ENCODE data around the gene TNC.

The TNC gene

DNA sequence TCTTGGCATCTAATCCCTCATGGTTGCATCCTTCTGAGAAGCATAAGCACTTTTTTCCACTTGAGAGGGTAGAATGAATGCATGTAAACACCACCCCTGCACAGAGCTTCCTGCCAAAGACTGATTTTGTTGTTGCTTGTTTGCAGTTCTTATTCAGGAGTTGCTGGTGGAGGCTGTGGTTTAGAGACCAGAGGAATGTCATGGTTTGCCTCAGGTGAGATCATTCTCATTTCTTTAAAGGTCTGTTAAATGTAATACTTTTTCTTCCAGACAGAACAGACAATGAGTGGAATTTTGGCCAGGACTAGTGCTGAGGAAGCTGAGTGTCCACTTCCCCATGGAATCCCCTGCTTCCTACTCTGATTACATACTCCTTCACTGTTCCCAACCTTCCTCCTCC lies 3.2 kb upstream of the TNC start:
- no peak for DNase-seq
- peaks cover 4% of the 10 kb centered on the region for H3K9me3 Mint-ChIP-seq
- H3K27me3 Mint-ChIP-seq: peaks cover 86% of the 10 kb centered on the region

DNA sequence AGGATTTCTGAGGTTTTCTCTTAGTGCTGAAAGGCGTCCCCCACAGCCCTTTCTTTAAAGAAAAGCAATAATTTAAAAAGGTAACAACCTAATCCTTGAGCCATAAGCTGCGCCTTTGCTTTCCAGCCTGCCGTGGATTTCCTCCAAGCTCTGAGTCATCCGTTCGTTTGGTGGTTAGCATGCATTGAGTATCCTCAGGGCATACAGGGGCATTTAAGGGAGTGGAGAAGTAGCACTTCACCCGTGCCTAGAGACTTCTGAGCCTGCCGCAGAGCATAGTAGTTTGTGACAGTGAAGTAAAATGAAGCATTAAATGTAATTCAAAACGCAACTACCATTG lies 892 bp upstream of the TNC start:
- no peaks in the 10 kb centered on the region for H3K36me3 Mint-ChIP-seq (ENCODE audit: low read depth)

More for the DNA sequence above, 3.2 kb upstream of the TNC start:
- Mint-ChIP-seq H3K36me3 (ENCODE audit: low read depth) (no peaks in the 10 kb centered on the region), H3K4me1 (ENCODE audit: low read depth) (peaks cover 8% of the 10 kb centered on the region), H3K4me3 (no peak overlapping the region), H3K27ac (no peak overlapping the region)

DNA sequence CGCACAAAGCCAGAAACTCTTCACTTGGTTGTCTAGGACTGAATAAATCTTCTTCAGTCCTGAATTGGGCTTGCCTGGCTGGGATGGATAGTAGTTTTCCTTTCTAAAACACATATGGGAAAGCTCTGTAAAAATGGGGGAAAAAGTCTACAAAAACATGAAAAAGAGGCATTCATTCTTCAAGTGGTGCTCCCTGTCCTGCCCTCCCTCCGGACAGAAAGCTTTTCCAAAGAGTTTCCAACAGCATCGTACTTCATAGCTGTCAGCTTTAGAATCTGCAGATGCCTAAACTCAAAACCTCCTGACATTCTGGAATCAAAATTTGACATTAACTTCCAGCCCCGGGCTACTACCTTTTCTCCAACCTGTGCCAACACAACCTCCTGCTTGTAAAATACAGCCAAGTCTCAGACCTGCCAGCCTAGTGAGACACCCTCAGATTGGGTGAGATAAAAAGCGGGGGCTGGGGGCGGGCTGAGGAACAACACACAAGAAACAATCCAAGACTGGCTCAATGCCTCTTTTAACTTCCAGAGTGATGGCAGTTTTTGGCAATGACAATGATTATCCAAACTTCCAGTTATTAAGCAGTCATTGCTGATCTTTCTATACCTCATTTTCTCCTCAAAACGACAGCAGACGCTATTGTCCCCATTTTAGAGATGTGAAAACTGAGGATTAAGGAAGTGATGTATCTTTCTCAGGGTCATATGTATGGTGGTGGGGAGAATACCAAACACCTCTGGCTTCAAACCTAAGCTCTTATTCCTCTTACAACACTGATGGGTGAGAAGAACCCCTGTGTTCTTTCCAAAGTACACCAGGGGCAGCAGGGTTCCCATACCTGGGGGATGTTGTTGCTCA lies 1.3 kb downstream of the TNC start:
- H3K27ac Mint-ChIP-seq: no peak overlapping the region
- no peak for DNase-seq
- peaks cover 94% of the 10 kb centered on the region for H3K27me3 Mint-ChIP-seq
- no peaks in the 10 kb centered on the region for H3K9me3 Mint-ChIP-seq
- H3K4me1 Mint-ChIP-seq (ENCODE audit: low read depth): peaks cover 8% of the 10 kb centered on the region
- no peaks in the 10 kb centered on the region for H3K36me3 Mint-ChIP-seq (ENCODE audit: low read depth)
- H3K4me3 Mint-ChIP-seq: no peak overlapping the region

More for the DNA sequence above, 892 bp upstream of the TNC start:
- H3K27me3 Mint-ChIP-seq: peaks cover 90% of the 10 kb centered on the region
- no peak overlapping the region for H3K4me3 Mint-ChIP-seq
- peaks cover 8% of the 10 kb centered on the region for H3K4me1 Mint-ChIP-seq (ENCODE audit: low read depth)
- no peak for DNase-seq
- no peak overlapping the region for H3K27ac Mint-ChIP-seq
- H3K9me3 Mint-ChIP-seq: no peaks in the 10 kb centered on the region

DNA sequence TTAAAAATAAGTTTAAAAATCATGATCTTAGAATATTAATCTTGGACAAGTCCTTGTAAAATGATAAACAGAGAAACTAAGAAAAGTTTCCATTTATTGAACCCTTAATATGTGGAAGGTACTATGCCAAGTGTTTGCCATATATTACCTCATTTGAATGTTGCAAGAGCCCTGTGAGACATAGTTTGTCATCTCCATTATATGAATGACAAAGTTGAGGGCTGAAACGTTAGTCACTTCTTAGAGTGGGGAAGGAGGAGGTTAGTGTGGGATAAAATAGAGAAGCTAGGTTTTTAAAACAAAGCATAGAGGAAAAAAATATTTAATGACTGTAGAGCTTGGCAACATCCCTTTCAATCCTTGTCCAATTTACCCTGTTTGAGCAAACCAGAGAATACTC lies 2.0 kb downstream of the TNC start:
- H3K27ac Mint-ChIP-seq: no peak overlapping the region

DNA sequence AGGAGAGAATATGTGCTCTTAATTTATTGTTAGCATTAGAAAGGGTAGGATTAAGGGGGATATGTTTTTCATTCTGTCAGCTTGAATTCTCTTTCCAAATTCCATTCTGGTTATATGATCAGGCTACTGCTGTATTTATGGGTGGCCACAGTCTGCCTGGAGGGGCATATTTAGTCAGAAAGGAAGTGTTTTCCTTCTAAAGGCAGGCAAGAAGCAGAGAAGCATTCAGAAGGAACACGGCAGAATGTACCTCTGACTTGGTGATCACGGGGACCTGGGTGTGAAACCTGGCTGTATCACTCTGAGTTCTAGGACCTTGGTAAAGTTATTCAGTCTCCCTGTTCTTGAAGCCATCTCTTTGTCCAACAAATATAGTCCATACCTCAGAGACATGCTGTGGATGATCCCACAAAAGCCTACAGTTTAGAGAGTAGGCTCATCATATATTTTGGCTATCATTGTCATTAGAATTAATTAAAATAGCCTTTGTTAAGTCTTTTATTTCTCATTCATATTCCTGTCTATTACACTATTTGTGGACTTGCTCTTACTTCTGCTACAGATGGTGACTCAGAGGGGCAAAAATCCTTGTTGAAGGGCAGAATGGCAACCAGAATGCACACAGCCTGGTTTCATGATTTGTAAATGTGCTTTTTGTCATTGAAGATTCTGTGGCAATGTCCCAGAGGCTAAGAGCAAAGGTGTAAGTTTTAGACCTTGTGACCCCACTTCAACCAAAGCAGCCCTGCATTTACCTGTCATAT lies 2.7 kb downstream of the TNC start:
- H3K27me3 Mint-ChIP-seq: peaks cover 84% of the 10 kb centered on the region

More for the DNA sequence above, 2.0 kb downstream of the TNC start:
- no peaks in the 10 kb centered on the region for H3K9me3 Mint-ChIP-seq
- no peak for DNase-seq
- H3K4me3 Mint-ChIP-seq: no peak overlapping the region
- peaks cover 8% of the 10 kb centered on the region for H3K4me1 Mint-ChIP-seq (ENCODE audit: low read depth)
- no peaks in the 10 kb centered on the region for H3K36me3 Mint-ChIP-seq (ENCODE audit: low read depth)
- H3K27me3 Mint-ChIP-seq: peaks cover 88% of the 10 kb centered on the region

DNA sequence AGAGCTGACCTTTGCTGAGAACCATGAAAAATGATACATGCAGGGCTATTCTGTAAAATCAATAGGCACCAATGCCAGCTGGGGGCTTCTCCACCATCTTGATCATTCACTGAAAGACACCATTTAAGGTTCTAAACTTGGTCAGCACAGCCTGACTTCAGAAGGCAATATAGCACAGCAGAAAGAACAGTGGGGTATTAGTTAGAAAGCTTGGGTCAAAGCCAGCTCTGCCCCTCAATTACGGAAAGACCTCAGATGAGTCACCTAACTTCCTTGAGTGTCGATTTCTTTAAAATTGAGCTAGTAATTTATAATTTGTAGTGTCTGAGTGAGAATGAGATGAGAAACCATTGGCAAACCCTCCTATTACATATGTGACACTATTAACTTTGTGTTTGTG lies 3.4 kb downstream of the TNC start:
- no peaks in the 10 kb centered on the region for H3K9me3 Mint-ChIP-seq
- DNase-seq: no peak
- no peak overlapping the region for H3K27ac Mint-ChIP-seq
- H3K4me1 Mint-ChIP-seq (ENCODE audit: low read depth): peaks cover 8% of the 10 kb centered on the region
- H3K27me3 Mint-ChIP-seq: peaks cover 84% of the 10 kb centered on the region
- H3K36me3 Mint-ChIP-seq (ENCODE audit: low read depth): no peaks in the 10 kb centered on the region
- H3K4me3 Mint-ChIP-seq: no peak overlapping the region

More for the DNA sequence above, 2.7 kb downstream of the TNC start:
- no peak overlapping the region for H3K27ac Mint-ChIP-seq
- no peak overlapping the region for H3K4me3 Mint-ChIP-seq
- no peaks in the 10 kb centered on the region for H3K9me3 Mint-ChIP-seq
- H3K36me3 Mint-ChIP-seq (ENCODE audit: low read depth): no peaks in the 10 kb centered on the region
- peaks cover 8% of the 10 kb centered on the region for H3K4me1 Mint-ChIP-seq (ENCODE audit: low read depth)
- DNase-seq: no peak

DNA sequence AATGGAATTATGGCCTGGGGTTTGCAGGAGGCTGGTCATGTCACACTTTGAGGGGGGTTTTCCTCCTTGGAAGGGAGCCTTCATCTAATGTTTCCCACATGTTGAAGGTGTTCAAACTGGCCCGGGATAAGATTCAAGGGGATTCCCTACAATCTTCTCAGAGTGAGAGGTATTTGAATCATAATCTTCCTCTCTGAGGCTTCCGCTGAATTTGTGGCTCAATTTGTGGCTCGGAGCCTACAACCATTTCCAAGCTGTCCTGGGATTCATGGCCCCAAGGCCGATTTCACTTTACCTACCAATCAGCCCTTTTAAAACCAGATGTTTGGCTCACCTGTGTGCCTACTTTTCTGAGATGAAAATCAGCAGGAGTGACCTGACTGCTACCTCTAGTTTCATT lies 3.9 kb downstream of the TNC start:
- H3K27me3 Mint-ChIP-seq: peaks cover 81% of the 10 kb centered on the region
- H3K4me1 Mint-ChIP-seq (ENCODE audit: low read depth): peaks cover 8% of the 10 kb centered on the region
- no peak for DNase-seq
- no peak overlapping the region for H3K4me3 Mint-ChIP-seq
- no peak overlapping the region for H3K27ac Mint-ChIP-seq
- H3K36me3 Mint-ChIP-seq (ENCODE audit: low read depth): no peaks in the 10 kb centered on the region
- H3K9me3 Mint-ChIP-seq: no peaks in the 10 kb centered on the region

DNA sequence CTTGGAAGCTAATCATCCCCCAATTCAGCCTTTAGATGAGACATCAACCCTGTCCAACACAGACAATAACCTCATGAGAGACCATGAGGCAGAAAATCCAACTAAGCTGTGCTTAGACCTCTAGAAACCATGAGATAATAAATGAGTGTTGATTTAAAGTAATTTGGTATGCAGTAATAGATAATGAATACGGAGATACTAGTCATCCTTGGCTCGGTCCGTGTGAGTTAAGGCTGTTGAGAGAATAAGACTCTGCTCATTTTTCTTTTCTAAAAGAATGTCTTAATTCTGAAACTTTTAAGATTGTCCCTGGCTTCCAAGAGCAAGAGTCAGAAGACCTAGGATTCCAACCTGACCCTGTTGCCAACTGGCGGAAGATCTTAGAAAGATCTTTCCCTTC lies 6.1 kb downstream of the TNC start:
- peaks cover under 1% of the 10 kb centered on the region for H3K4me1 Mint-ChIP-seq (ENCODE audit: low read depth)
- peaks cover 70% of the 10 kb centered on the region for H3K27me3 Mint-ChIP-seq
- H3K27ac Mint-ChIP-seq: no peak overlapping the region
- no peak for DNase-seq
- H3K36me3 Mint-ChIP-seq (ENCODE audit: low read depth): no peaks in the 10 kb centered on the region
- no peaks in the 10 kb centered on the region for H3K9me3 Mint-ChIP-seq
- no peak overlapping the region for H3K4me3 Mint-ChIP-seq

DNA sequence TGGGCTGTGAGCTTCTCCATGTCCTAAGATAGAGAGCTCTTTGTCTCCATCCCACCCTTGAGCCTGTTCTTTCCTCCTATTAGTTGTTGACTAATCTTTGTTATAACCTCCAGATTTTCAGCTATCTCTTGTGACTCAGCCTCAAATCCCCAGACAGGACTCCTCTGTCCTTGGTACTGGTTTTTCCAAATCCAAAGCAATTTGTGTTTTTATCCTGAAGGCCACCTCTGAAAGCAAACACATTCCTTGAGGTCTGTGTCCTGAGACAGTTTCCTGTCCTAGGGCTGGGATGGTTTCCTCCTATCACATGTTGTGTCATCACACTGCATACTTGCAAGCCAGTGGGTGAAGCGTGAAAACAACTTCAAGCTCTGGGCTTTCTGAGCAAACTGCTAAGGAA lies 8.5 kb downstream of the TNC start:
- Mint-ChIP-seq H3K9me3 (no peaks in the 10 kb centered on the region), H3K27me3 (peaks cover 53% of the 10 kb centered on the region), H3K4me1 (ENCODE audit: low read depth) (peaks cover 7% of the 10 kb centered on the region), H3K4me3 (no peak overlapping the region), H3K27ac (no peak overlapping the region), H3K36me3 (ENCODE audit: low read depth) (no peaks in the 10 kb centered on the region)
- DNase-seq: no peak

DNA sequence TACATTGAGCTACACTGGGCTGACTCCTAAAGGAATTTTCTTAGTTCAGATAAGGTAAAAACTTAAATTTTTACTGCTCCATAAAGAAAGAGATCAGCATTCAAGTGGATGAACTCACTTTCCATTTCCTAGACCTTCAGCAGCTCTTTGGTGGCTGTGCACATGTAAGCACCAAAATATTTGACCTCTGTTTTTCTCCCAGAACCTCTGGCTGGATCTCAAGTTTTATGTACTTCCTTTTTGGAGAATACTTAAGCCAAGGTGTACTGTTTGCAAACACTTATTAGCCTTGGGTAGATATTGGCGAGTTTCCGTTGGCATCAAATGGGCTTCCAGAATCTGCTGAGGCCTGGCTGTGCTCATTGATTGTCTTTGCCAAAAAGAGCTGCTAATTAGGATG lies 10.3 kb downstream of the TNC start:
- no peak overlapping the region for H3K4me3 Mint-ChIP-seq

DNA sequence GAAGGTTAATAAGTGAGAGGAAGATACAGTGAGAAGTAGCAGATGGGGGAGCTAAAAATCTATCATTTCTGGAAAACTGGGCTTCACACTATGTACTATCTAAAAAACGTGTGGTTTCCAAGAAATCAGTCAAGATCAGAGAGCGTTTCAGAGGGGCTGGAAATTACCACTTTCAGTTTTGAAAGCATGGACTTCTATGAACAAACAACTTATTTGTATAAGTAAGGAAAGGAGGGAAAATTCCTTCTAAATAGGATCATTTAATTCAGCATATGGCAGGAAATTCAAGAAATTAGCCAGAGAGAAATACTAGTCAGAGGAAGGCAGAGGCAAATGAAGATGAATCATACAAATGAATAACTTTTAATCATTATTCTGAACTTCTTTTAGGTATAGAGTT lies 11.3 kb downstream of the TNC start:
- Mint-ChIP-seq H3K27me3 (peaks cover 34% of the 10 kb centered on the region), H3K27ac (no peak overlapping the region), H3K4me3 (no peak overlapping the region), H3K9me3 (no peaks in the 10 kb centered on the region), H3K36me3 (ENCODE audit: low read depth) (no peaks in the 10 kb centered on the region), H3K4me1 (ENCODE audit: low read depth) (peaks cover 7% of the 10 kb centered on the region)
- no peak for DNase-seq

More for the DNA sequence above, 10.3 kb downstream of the TNC start:
- no peaks in the 10 kb centered on the region for H3K36me3 Mint-ChIP-seq (ENCODE audit: low read depth)
- no peaks in the 10 kb centered on the region for H3K9me3 Mint-ChIP-seq
- H3K27ac Mint-ChIP-seq: no peak overlapping the region
- H3K4me1 Mint-ChIP-seq (ENCODE audit: low read depth): peaks cover 7% of the 10 kb centered on the region
- H3K27me3 Mint-ChIP-seq: peaks cover 42% of the 10 kb centered on the region
- DNase-seq: no peak

DNA sequence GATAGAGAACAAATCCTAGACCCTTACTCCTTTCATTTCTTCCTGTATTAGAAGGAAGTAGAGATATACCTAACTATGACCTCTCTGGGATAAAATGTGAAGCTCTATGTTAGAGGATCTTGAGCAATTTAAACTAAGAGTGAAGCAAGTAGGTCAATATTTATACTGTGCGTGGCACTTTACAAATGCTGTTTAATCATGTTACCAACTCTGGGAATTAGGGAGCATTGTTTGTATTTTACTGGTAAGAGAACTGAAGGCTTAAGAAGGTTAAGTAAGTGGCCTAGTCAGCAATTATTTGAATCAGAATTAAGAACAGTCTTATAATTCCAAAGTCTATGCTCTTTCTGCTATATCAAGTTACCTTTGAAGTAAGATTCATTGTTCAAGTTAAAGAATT lies 12.0 kb downstream of the TNC start:
- Mint-ChIP-seq H3K27me3 (peaks cover 32% of the 10 kb centered on the region), H3K4me3 (no peak overlapping the region), H3K4me1 (ENCODE audit: low read depth) (peaks cover 7% of the 10 kb centered on the region), H3K36me3 (ENCODE audit: low read depth) (no peaks in the 10 kb centered on the region), H3K27ac (no peak overlapping the region), H3K9me3 (no peaks in the 10 kb centered on the region)
- DNase-seq: no peak

DNA sequence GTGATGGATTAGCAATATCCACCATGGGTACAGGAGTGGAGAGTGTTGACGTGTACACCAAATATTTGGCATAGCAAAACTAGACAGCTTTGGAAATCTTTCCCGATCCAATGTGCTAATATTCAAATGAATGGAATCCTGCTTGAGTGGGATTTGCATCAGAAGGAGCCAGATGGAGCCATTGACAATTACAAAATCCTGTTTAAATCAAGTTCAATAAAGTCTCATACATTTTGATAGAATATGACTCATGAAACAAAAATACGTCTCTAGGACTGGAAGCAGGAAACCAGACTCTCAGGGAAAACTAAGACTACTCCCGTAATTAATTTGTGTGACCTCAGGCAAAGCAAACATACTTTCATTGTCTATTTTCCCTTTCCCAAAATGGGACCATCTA lies 13.0 kb downstream of the TNC start:
- no peak overlapping the region for H3K4me3 Mint-ChIP-seq
- H3K36me3 Mint-ChIP-seq (ENCODE audit: low read depth): no peaks in the 10 kb centered on the region
- DNase-seq: no peak
- no peak overlapping the region for H3K27ac Mint-ChIP-seq
- peaks cover 29% of the 10 kb centered on the region for H3K27me3 Mint-ChIP-seq
- H3K9me3 Mint-ChIP-seq: no peaks in the 10 kb centered on the region
- peaks cover 7% of the 10 kb centered on the region for H3K4me1 Mint-ChIP-seq (ENCODE audit: low read depth)

DNA sequence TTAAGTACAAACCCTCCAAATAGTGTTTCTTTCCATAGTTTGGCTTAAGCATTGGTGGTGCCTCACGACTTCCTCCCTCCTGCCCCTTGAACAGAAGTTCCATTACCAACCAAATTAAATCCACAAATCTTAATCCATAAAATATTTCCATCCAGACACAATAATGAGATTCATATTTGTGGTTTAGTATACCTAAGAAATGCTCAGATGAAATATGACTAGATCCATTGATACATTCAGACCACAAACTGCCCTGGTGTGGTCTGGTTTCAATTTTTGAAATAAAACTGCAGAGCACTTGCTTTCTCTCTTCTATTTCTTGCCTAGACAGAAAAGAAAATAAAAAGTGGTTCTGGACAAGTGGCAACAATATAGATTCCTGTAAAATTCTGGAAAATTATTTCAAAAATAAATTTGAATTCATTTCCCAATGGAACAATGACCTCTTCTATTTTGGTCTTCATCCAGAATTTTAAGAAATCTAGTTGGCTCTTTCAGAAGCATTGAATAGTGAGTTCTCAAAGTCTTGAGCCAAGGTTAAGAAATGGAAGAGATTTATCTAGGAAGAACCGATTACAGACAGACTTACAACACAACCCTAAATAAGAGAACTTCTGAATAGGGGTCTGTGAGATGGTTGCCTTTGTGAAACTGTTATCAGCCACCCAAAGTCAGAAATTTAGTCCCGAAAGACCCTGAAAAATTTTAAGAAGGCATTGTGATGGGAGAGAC lies 14.0 kb downstream of the TNC start:
- Mint-ChIP-seq H3K4me3 (no peak overlapping the region), H3K27ac (no peak overlapping the region), H3K36me3 (ENCODE audit: low read depth) (no peaks in the 10 kb centered on the region), H3K27me3 (peaks cover 25% of the 10 kb centered on the region), H3K9me3 (no peaks in the 10 kb centered on the region), H3K4me1 (ENCODE audit: low read depth) (peaks cover 7% of the 10 kb centered on the region)
- DNase-seq: no peak

DNA sequence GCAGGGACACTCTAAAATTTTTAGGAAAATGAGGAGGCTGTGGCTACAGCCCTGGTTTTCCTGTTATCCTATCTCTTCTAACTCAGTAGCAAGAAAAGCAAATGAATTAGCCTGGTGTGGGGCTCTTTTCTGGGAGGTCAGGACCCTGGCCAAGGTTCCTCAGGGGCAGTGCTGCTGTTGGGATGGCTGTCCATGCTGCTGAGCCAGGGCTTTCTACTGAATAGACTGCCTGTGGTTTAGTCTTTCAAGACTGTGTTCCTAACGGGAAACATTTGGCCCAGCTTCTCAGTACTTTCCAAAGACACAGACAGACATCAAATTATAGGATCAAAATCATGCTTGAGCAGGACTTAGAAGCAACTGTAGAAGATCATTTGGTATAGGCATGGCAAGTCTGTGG lies 18.1 kb downstream of the TNC start:
- Mint-ChIP-seq H3K4me1 (ENCODE audit: low read depth) (no peaks in the 10 kb centered on the region), H3K27me3 (peaks cover 28% of the 10 kb centered on the region), H3K36me3 (ENCODE audit: low read depth) (no peaks in the 10 kb centered on the region), H3K27ac (no peak overlapping the region), H3K9me3 (peaks cover 1% of the 10 kb centered on the region), H3K4me3 (no peak overlapping the region)
- DNase-seq: no peak
